T47D (cell line): ENCODE measurements around the gene CAMK2D.

Source experiments
- DNase-seq, 2 experiments: peaks; one replicate each; pipeline versions ENCODE4 v3.0.0 to v3.0.0-alpha.2; 2011 to 2012; ENCODE audit warnings: low read depth in 1 of 2, low spot score in 1 of 2
- JUND ChIP-seq: IDR thresholded peaks from 2 replicates; pipeline ENCODE4 v1.6.1; 2012; ENCODE audit warnings: low read depth
- in situ Hi-C: cut with HindIII; loops from 2 replicates; pipeline ENCODE4 v1.10.0; 2016; ENCODE audit warnings: low sequenced_read_pairs, low pct_unique_long_range_greater_than_20kb

The CAMK2D gene

DNA sequence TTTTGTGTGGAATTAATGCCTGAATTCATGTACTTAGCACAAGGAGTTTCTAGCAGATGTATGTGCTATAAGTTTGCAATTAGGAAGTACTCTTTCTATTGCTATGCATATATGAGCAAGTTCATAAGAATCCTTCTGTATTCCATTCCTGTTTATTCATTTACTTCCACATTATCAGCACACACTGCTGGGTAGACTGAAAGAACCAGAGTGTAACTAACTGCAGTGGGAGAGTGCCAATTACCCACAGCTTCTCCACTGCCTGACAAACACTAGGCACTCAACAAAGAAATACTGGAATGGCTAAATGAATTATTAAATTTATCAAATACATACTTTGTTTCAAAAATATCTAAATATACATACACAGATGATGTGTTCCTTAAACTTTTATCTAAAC, 219.6 kb downstream of the CAMK2D start:
- TF ChIP-seq JUND = no peak
- in situ Hi-C loops = no loop called here
- no peak for DNase-seq

- DNase-seq = no peak
- in situ Hi-C loops = no loop called here
- no peak for TF ChIP-seq JUND
Measured at GRCh38 chr4:113540859-113541258, 220.7 kb downstream of the CAMK2D start.

- in situ Hi-C loops = no loop called here
- DNase-seq = no peak
- no peak for TF ChIP-seq JUND
Measured at GRCh38 chr4:113539408-113539807, 222.1 kb downstream of the CAMK2D start.

DNA sequence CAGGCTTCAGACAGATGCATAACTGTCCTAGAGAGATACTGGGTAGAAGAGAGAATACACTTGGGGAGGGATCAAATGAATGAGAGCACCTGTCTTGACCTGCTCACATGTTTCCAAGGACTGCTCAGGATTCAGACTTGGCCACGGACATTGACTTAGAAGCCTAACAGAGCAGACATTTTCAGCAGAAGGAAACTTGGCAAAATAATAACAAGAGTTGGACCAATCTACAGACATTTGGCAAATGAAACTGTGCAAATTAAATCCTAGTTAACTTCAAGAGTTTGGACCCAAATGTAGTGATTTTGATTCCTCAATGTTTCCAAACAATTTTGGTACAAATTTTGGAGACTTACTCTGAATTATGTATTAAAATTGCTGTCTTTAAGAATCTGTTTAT, 223.9 kb downstream of the CAMK2D start:
- no peak for TF ChIP-seq JUND
- in situ Hi-C loops = no loop called here
- no peak for DNase-seq

DNA sequence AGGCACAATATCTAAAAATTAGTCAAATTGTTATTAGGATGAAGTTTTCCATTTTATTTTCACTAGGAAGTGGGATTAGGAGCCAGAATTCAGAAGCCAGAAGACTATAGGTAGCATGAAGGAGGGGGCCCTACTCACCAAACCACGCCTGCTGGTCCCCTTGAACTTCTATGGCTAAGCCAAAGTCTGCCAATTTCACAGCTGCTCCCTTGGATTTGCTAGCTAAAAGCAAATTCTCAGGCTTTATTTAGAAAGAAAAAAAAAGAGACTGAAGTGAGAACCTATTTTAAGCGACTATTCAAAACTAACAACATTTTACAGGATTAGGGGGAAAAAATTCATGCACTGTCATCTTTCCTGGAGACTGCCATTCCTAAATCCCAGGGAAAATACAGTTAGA, 224.3 kb downstream of the CAMK2D start:
- DNase-seq = no peak
- TF ChIP-seq JUND = no peak
- in situ Hi-C loops = no loop called here

- in situ Hi-C loops = no loop called here
- TF ChIP-seq JUND = no peak
- DNase-seq = no peak
Measured at GRCh38 chr4:113534711-113535110, 226.8 kb downstream of the CAMK2D start.

DNA sequence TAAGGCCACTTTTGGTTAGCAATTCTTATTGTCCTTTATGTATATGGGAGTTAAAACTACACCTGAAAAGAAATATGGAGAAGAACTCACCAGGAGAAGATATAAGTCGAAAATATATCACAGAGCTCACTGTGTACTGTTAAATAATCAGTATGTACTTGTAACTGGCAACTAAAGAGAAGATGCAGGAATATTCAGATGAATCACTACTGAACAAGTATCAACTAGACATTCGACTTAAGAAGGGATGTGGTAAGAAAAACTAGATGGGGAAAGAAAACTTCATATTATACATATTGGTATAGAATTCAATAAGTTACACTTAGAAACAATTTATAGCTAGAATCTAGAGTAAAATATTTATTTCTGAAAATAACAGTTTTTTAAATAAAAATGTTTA, 230.0 kb downstream of the CAMK2D start:
- DNase-seq = no peak
- in situ Hi-C loops = no loop called here
- TF ChIP-seq JUND = no peak

DNA sequence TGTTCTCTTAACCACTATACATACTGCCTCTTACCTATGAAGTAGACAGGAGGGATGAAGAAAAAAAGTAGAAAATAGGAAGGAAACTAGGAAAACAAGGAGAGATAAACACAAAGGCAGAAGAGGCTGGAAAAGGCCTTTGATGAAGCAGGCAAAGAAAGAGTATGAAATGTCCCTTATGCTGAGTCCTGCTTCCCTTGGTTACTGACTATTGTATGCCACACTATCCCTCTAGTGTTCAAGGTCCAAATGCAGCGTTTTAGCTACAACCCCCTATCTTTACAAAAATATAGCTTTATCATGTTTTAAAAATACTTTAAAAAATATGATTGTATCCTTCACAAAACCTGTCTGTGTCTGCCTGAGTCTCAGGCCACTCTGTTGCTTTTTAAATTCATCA, 233.1 kb downstream of the CAMK2D start:
- DNase-seq = no peak
- no peak for TF ChIP-seq JUND
- in situ Hi-C loops = no loop called here

DNA sequence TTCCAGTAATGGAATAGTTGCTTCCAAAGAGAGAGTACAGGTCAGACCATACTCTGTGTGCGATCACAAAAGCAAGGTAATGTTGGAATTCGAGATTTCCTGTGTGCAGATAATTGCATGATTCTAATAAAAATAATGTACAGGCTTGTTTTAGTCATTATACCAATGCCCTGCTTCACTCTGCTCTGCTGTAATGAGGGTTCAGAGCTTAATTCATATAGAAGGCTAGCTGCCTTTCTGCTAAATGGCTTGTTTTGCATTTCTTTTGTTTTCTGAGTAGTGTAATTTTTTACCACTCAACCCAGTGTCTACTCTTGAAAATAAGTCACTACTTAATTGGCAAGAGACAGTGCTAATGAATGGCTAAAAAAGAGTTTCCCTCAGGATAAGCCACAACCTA, 236.0 kb downstream of the CAMK2D start:
- DNase-seq = no peak
- in situ Hi-C loops = no loop called here
- no peak for TF ChIP-seq JUND

GRCh38 chr4:113524505-113525186, 236.9 kb downstream of the CAMK2D start:
- no peak for DNase-seq
- in situ Hi-C loops = no loop called here
- TF ChIP-seq JUND = no peak

- no peak for DNase-seq
- no peak for TF ChIP-seq JUND
- in situ Hi-C loops = no loop called here
Measured at GRCh38 chr4:113524096-113524495, 237.4 kb downstream of the CAMK2D start.

- in situ Hi-C loops = no loop called here
- no peak for DNase-seq
- TF ChIP-seq JUND = no peak
Measured at GRCh38 chr4:113522433-113522832, 239.1 kb downstream of the CAMK2D start.

- DNase-seq = no peak
- in situ Hi-C loops = no loop called here
- TF ChIP-seq JUND = no peak
Measured at GRCh38 chr4:113513382-113513781, 248.2 kb downstream of the CAMK2D start.

DNA sequence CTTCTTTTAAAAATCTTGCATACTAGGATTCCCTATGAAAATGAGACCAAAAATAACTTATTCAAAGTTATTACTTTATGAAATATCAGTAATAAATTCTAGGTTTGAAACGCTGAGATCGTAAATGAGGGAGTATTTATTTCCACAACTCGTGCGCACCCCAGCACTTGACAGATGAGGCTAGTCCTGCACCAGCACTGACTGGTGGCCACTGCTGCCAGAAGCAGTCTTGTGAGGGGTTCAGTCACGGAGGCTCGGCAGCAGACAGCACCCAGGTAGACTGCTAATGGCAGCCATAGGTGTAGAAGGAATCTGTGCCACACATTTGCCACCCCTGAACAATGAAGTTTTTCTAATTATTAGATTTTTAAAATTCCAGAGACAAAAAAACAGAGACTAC, 248.7 kb downstream of the CAMK2D start:
- in situ Hi-C loops = no loop called here
- TF ChIP-seq JUND = no peak
- no peak for DNase-seq
